ENCODE data around the gene PEDS1.
"Not testable (repeated sequence)": the region's sequence is repeated elsewhere in the genome, so short reads cannot be mapped to it uniquely, and the experiment has no call there.

The PEDS1 gene

DNA sequence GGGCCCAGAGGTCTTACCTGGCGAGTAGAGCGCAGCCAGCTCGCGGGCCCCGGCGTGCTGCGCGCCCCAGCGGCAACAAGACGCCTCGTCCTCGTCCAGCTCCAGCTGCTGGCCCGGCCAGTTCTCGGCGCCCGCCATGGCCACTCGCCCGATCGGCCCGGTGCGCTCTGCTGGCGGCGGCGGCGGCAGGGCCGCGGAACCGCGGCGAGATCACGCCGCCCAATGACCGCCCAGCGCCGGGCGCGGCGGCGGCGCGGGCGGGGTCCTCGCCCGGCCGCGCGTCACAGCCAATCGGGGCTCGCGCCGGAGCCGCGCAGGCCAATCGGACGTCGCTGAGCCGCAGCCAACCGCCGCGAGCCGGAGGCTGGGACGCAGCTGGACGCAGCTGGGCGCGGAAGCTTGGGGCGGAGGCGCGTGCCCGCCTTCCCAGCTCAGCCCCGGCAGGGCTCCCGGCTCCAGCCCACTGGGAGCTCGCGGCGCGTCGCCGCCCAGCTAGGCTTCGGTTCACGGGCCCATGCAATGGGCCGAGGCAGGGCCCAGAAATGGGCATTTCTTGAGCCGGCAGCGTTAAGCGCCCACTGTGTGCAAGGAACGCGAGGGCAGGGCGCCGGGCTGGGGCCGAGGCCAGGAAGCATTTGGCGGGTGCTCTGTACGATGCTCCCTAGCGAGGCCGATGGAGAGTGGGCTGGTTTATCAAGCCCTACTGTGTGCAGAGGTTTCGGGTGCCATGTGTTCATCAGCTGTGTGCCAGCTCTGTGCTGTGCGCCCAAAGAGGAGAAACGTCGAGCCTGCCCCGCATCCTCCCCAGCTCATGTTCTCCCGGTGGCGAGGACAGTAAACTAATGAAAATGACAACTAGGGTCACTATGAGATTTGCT lies at the start of gene PEDS1:
TSS of gene PEDS1 (minus strand) at position 224 of the 878 bp plus-strand sequence. CDS start at position 138, 86 bp downstream.
- DNase-seq: peak; percentile 99

DNA sequence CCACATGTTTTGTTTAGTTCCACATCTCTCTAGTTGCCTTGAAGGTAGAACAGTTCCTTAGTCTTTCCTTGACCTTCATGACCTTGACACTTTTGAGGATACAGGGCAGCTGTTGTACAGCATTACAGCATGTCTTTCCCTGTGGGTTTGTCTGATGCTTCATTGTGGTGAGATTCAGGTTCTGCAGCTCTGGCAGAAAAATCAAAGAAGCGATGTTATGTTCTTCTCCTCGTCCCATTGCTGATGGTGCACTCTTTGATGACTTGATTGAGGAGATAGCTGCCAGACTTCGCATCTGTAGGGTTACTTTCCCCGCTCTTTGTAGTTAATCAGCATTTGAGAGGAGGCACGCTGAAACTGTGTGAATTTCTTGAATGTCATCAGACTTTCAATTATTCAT lies 49.2 kb upstream of the PEDS1 start:
- no peak for DNase-seq

DNA sequence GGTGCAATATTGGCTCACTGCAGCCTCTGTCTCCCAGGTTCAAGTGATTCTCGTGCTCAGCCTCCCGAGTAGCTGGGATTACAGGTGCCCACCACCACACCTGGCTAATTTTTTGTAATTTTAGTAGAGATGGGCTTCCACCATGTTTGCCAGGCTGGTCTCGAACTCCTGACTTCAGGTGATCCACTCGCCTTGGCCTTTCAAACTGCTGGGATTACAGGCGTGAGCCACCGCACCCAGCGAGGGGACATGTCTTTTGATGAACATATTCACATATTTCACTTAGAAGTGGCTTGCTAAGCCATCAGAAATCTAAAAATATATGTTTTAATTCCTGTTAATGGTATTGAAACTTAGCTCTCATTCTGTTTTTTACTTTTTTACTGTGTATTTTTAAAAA lies 48.2 kb upstream of the PEDS1 start:
- not testable (repeated sequence) for DNase-seq

DNA sequence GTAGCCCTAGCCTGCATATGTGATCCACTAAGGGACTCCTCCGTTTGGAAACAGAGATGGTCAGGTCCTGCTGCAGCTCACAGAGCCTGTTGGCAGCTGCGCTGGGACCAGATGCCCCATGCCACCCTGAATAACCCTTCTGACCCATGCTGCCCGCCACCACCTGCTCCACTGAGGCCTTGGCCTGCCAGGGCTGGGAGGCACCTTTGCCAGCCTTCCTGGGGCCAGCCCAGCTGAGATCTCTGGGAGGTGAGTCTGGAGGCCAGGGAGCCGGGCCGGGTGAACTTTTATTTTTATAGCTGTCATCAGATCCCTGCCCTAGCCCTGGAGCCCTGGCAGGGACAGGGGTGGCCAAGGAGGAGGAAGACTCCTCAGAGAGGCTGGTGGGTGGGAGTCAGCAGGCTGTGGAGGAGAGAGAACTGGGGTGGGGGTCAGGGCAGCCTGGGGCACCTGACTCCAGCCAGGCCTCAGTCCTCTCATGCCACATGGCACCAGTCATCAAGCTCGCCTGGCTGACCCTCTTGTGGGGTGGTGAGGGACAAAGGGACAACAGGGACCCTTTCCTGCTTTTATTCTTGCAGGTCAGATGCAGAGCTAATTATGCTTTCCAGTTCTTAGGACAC lies 47.1 kb upstream of the PEDS1 start:
- no peak for DNase-seq

DNA sequence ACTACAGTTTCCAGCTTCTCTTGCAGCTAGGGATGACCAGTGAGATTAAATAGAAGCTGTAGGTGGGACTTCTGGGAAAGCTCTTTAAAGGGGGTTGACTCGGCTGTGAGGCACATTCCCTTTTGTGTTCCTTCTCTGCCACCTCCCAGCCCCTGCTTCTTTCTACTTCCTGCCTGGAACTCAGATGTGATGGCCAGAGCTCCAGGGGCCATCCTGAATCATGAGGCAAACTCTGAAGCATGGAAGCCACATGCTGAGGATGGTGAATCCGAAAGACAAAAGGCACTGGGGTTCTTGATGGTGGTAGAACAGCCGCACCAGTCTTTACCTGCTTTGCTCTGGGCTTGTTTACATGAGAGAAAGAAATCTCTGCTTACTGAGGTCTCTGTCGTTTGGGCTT lies 46.2 kb upstream of the PEDS1 start:
- DNase-seq: no peak

DNA sequence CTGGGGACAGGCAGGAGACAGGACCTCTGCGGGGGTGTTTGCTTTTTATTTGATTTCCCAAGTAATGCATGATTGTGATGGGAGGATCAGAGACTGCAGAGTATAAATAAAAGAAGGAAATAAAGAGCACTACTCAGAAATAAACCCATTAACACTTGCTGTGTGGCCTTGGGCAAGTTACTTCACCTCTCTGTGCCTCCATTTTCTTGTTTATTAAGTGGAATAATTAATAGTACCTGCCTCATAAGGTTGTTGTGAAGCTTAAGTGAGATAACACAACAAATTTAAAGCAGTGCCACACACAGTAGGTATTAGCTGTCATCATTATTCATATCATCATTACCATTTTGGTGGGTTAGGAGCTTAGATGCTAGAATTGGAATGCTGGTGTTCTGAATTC lies 45.2 kb upstream of the PEDS1 start:
- no peak for DNase-seq

DNA sequence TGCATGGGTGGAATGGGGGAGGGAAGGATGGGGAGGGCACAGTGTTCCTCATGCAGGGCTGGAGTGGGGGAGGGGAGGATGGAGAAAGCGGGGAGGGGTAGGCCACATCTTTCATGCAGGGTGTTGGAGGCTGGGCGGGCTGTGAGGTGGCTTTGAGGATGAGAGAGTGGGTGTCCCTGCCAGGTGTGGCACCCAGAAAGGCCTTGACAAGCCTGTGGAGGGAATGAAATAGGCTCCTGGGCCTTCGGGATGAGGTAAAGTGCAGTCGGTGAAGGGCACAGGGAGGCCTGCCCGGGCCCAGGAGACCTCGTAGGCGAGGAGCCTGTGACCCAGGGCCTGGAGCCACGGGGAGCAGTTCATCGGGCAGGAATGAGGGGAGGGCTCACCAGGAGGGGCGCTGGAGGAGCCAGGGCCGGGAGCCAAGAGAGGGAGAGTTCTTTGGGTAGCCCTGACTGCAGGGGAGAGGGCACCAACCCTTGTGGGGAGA lies 44.7 kb upstream of the PEDS1 start:
- no peak for DNase-seq

DNA sequence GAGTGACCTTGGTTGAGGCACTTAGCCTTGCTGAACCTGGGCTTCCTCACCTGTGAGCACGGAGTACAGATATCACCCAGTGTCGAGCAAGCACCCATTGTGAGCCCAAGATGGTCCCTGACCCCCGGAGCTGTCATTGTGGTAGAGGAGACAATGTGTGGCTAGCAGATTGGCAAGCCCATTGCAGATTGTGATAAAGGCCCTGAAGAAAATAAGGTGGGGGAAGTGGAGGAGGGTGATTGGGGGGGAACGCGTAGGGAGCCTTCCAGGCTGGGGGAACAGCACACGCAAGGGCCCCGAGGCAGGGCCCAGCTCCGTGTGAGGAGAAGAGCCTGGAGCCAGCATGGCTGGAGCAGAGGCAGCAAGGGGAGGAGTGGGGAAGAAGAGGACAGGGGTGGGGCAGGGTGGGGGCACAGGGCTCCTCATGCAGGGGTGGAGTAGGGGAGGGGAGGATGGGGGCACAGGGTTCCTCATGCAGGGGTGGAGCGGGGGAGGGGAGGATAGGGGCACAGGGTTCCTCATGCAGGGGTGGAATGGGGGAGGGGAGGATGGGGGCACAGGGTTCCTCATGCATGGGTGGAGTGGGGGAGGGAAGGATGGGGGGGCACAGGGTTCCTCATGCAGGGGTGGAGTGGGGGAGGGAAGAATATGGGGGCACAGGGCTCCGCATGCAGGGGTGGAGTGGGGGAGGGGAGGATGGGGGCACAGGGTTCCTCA lies 44.1 kb upstream of the PEDS1 start:
- no peak for DNase-seq

DNA sequence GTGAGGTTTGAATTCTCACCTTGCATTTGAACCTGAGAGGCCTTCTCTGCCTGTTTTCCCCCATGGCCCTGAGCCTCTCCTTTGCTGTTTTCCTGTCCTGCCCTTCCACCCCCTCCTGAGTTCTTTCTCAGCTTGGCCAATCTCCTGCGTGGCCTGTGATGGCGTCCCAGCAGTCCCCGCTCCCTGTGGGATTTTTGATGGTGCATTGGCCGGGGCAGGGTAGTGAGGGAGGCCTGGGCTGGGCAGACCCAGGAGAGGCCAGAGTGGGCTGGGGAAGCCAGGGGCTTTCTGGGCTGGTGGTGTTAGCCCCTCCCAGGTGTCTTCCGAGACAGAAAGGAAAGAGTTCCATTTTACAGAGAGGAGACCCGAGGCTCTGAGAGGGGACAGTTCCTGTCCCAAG lies 43.4 kb upstream of the PEDS1 start:
- DNase-seq: no peak

DNA sequence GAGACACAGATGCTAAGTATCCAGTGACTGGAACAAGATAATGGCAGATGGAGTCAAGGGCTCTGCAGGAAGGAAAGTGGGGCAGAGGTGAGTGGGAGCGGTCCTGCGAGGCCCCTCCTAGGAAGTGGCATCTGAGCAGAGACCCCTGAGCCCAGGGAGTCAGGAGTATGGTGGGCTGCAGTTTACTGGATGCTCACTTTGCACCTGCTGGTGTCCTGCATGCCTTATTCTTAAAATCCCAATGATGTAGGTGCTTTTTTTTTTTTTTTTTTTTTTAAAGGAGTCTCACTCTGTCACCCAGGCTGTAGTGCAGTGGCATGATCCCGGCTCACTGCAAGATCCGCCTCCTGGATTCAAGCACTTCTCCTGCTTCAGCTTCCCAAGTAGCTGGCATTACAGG lies 42.7 kb upstream of the PEDS1 start:
- no peak for DNase-seq

DNA sequence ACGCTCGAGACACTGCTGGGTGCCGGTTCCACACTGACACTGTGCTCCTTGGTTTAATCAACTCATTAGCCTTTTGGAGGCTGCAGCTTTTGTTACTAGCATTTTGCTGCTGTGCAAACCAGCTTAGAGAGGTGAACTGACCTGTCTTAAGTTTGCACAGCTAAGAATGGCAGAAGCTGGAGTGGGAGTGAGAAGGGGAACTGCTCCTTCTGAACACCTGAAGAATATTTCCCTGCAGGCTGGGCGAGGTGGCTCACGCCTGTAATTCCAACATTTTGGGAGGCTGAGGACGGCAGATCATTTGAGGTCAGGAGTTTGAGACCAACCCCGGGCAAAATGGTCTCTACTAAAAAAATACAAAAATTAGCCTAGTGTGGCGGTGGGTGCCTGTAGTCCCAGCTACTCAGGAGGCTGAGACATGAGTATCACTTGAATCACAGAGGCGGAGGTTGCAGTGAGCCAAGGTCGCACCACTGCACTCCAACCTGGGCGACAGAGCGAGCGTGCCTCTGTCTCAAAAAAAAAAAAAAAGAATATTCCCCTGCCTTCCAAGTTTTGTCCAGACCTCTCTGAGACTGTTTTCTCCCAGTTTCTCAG lies 42.1 kb upstream of the PEDS1 start:
- DNase-seq: no peak

DNA sequence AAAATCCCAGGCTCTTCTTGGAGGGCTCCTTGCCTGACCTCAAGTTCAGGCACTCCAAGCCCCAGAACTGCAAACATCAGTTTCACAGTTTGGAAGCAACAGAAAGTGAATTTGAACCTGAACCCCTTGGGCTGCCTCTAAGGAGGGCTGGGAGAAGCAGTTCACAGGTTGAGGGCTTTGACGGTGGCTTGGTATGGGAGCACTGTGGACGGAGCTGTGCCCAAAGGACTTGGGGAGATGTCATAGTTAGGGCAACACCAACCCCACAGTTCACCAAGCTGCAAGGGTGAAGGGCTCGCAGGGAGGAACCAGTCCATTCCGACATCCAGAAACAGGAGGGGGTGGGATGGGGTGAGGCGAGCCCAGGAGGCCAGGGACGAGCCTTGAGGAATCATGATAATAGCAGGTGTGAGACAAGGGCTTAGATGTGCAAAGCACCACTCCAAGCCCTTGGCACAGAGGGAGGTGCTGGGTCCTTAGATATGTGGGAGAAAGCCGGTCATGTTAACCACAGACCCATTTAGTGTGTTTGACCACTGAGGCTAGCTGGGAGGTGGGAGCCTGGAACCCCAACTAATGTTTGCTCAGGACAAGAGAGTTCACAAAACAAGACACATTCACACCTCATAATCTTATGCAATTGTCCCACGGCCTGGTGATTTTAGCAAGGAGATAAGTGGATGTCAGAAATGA lies 41.5 kb upstream of the PEDS1 start:
- DNase-seq: no peak

DNA sequence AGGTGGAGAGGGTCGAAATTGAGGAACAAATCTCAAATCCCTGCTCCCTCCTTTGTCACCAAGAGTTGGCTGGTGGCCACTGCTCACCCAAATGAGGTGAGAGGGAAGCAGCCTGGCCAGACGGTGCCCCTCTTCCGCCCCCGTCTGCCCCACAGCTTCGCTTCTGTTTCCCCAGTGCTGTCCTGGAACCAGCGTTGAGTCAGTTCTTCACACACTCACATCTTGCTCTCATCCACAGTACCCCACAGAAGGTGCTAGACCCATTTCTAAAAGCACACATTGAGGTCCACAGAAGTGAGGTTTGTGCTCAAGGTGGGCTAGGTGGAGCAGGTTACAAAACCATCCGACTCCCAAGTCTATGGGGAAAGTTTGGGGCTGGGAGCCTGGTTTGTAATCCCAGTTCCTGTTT lies 40.9 kb upstream of the PEDS1 start:
- DNase-seq: no peak

DNA sequence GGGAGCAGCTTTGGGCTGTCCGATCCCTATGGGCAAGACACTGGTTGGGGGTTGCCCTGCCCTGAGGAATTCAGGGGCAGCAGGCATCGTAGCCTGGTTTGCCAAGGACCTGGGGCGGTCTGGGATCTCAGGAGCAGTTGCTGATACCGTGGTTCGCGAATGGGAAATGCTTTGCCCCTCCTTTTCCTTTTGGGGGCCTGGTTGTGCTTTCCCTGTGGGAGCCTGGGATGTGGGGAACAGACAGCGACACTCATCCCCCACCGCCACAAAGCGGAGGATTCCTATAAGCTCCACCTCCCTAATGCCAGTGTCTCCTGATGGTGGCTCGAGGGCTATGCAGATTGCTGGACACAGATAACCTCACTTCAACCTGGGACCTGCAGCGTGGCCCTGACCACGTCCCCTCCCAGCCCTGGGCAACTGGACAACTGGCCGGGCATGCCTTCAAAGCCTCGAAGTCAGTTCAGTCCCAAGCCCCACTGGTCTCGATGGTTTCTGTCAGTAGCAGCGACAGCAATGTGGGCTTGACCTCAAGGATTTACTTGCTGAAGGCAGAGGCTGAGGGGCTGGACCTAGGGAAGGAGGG lies 40.4 kb upstream of the PEDS1 start:
- no peak for DNase-seq

DNA sequence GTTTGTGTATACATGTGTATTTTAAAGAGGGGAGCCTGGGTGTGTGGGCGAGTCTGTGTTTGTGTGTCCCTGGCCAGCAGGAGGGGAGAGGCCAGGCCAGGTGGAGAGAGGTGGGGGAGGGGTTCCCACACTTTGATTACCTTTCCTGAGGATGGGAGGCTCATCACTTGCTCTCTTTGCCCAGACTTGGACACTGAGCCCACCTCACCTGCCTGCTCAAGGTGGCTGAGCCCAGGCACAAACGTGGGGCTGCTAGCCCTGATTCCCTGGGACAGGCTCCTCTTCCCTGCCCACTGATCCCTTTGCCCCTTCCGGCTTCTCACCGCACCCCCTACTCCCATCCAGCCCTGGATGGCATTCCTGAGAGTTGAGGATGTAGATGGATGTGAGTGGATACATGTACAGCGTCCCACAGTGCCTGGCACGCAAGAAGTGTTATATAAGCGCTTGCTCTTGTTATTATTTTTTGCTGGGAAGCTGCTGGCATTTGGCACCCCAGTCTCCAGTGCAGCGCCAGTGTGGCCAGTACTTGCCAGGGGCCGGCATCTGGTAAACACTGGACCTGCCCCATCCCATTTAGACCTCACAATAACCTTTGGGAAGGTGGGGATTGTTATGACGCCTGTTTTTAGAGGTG lies 39.8 kb upstream of the PEDS1 start:
- no peak for DNase-seq

DNA sequence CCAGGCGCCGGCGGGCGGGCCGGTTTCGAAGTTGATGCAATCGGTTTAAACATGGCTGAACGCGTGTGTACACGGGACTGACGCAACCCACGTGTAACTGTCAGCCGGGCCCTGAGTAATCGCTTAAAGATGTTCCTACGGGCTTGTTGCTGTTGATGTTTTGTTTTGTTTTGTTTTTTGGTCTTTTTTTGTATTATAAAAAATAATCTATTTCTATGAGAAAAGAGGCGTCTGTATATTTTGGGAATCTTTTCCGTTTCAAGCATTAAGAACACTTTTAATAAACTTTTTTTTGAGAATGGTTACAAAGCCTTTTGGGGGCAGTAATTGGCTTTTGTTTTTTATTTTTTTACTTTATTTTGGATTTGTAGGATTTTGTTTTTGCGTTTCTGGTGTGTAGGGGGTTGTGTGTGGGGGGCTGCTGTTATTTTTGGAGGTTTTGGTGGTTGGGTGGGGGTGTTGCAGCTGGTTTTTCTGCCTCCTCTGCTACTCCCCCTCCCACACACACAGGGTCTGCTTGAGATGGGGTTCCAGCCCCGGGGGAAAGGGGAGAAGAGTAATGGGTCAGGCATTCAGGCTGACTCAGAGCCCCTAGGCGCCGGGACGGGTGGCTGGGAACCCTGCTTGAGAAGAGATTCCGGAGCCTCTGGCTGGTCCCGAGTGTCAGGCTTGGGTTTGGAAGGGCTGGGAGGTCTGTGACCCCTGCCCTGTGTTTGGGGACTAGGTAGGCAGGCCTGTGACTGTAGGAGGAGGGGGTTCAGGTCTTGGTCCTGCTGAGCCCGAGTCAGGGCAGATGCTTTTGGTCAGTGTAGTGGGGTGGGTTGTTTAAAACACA lies 39.1 kb upstream of the PEDS1 start:
- no peak for DNase-seq

DNA sequence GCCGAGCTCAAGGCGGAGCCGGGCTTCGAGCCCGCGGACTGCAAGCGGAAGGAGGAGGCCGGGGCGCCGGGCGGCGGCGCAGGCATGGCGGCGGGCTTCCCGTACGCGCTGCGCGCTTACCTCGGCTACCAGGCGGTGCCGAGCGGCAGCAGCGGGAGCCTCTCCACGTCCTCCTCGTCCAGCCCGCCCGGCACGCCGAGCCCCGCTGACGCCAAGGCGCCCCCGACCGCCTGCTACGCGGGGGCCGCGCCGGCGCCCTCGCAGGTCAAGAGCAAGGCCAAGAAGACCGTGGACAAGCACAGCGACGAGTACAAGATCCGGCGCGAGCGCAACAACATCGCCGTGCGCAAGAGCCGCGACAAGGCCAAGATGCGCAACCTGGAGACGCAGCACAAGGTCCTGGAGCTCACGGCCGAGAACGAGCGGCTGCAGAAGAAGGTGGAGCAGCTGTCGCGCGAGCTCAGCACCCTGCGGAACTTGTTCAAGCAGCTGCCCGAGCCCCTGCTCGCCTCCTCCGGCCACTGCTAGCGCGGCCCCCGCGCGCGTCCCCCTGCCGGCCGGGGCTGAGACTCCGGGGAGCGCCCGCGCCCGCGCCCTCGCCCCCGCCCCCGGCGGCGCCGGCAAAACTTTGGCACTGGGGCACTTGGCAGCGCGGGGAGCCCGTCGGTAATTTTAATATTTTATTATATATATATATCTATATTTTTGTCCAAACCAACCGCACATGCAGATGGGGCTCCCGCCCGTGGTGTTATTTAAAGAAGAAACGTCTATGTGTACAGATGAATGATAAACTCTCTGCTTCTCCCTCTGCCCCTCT lies 38.2 kb upstream of the PEDS1 start:
- peak; percentile 74 for DNase-seq

DNA sequence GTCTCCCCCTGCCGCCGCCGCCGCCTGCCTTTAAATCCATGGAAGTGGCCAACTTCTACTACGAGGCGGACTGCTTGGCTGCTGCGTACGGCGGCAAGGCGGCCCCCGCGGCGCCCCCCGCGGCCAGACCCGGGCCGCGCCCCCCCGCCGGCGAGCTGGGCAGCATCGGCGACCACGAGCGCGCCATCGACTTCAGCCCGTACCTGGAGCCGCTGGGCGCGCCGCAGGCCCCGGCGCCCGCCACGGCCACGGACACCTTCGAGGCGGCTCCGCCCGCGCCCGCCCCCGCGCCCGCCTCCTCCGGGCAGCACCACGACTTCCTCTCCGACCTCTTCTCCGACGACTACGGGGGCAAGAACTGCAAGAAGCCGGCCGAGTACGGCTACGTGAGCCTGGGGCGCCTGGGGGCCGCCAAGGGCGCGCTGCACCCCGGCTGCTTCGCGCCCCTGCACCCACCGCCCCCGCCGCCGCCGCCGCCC lies 37.6 kb upstream of the PEDS1 start:
- DNase-seq: peak; percentile 44

DNA sequence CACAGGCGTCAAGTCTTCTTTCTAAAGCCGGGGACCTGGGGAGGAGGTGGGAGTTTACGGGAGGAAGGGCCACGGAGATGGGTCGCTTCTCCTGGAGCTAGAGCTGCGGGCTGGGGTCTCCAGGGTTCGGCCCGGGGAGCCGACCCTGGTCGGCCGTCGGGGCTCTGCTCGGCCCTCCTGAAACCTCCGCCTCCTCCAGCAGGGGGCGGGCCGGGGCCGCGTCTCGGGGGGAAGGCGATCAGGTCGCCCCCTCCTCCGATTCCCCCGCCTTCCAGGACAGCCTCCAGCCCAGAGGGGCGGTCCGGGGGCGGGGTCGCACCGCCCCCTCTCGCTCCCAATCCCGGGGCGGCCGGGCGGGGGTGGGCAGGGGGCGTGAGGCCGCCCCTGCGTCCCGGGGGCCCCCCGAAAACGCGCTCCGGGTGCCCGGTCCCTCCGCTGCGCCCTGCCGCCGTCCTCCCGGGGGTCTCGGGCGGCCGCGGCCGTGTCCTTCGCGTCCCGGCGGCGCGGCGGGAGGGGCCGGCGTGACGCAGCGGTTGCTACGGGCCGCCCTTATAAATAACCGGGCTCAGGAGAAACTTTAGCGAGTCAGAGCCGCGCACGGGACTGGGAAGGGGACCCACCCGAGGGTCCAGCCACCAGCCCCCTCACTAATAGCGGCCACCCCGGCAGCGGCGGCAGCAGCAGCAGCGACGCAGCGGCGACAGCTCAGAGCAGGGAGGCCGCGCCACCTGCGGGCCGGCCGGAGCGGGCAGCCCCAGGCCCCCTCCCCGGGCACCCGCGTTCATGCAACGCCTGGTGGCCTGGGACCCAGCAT lies 36.9 kb upstream of the PEDS1 start, which contains the start of gene CEBPB:
TSS of gene CEBPB (plus strand) at position 580 of the 814 bp plus-strand sequence. CDS start at position 784, 204 bp downstream.
- DNase-seq: peak; percentile 95

Measured in 8988T (cell line).